Measurements from ENCODE around the gene ARFGAP1. TPM values are rescaled to one million over a fixed set of nuclear protein-coding genes. Genes with fewer than 3 reads are reported as not detected.
"Not testable (repeated sequence)": the region's sequence is repeated elsewhere in the genome, so short reads cannot be mapped to it uniquely, and the experiment has no call there.

The ARFGAP1 gene
- total RNA-seq, 1 donor from 2014 or later = 128 TPM

GRCh38 chr20:63248835-63249591 lies 23.6 kb upstream of the ARFGAP1 start:
- H3K36me3 Mint-ChIP-seq (ENCODE audit: low read depth) = no peaks in the 10 kb centered on the region
- H3K27ac Mint-ChIP-seq (ENCODE audit: unreplicated experiment) = no peak overlapping the region
- H3K4me3 Mint-ChIP-seq = no peak overlapping the region
- no peak for DNase-seq (ENCODE audit: low read depth, low spot score)
- peaks cover 32% of the 10 kb centered on the region for H3K4me1 Mint-ChIP-seq
- no peak for TF ChIP-seq CTCF (conservative IDR thresholded peaks at IDR 0.05)
- H3K9me3 Mint-ChIP-seq = no peaks in the 10 kb centered on the region
- H3K27me3 Mint-ChIP-seq (ENCODE audit: low read depth) = no peaks in the 10 kb centered on the region

GRCh38 chr20:63249891-63250290 lies 22.7 kb upstream of the ARFGAP1 start:
- TF ChIP-seq CTCF (conservative IDR thresholded peaks at IDR 0.05) = no peak
- Mint-ChIP-seq H3K4me3 (no peak overlapping the region), H3K27me3 (ENCODE audit: low read depth) (no peaks in the 10 kb centered on the region), H3K9me3 (no peaks in the 10 kb centered on the region), H3K27ac (ENCODE audit: unreplicated experiment) (no peak overlapping the region), H3K36me3 (ENCODE audit: low read depth) (no peaks in the 10 kb centered on the region), H3K4me1 (peaks cover 33% of the 10 kb centered on the region)
- no peak for DNase-seq (ENCODE audit: low read depth, low spot score)

- not testable (repeated sequence) for H3K27me3 Mint-ChIP-seq (ENCODE audit: low read depth); H3K9me3 Mint-ChIP-seq; H3K36me3 Mint-ChIP-seq (ENCODE audit: low read depth)
- peaks cover 45% of the 10 kb centered on the region for H3K4me1 Mint-ChIP-seq
- peak overlapping the region; percentile 86 for H3K4me3 Mint-ChIP-seq
- peak overlapping the region; percentile 70 for H3K27ac Mint-ChIP-seq (ENCODE audit: unreplicated experiment)
- DNase-seq (ENCODE audit: low read depth, low spot score) = peak; percentile 37
- peak; percentile 46 for TF ChIP-seq CTCF (conservative IDR thresholded peaks at IDR 0.05)
Observed at GRCh38 chr20:63251350-63251749, 21.3 kb upstream of the ARFGAP1 start.

GRCh38 chr20:63252284-63252711 lies 20.3 kb upstream of the ARFGAP1 start:
- no peaks in the 10 kb centered on the region for H3K9me3 Mint-ChIP-seq
- peak; percentile 22 for DNase-seq (ENCODE audit: low read depth, low spot score)
- no peak for TF ChIP-seq CTCF (conservative IDR thresholded peaks at IDR 0.05)
- peaks cover 50% of the 10 kb centered on the region for H3K4me1 Mint-ChIP-seq
- peaks cover 2% of the 10 kb centered on the region for H3K27me3 Mint-ChIP-seq (ENCODE audit: low read depth)
- H3K36me3 Mint-ChIP-seq (ENCODE audit: low read depth) = peaks cover 4% of the 10 kb centered on the region
- H3K27ac Mint-ChIP-seq (ENCODE audit: unreplicated experiment) = peak overlapping the region; percentile 93
- H3K4me3 Mint-ChIP-seq = peak overlapping the region; percentile 92

GRCh38 chr20:63253065-63253437 lies 19.6 kb upstream of the ARFGAP1 start:
- H3K27me3 Mint-ChIP-seq (ENCODE audit: low read depth) = peaks cover 2% of the 10 kb centered on the region
- no peak for TF ChIP-seq CTCF (conservative IDR thresholded peaks at IDR 0.05)
- DNase-seq (ENCODE audit: low read depth, low spot score) = no peak
- peak overlapping the region; percentile 92 for H3K4me3 Mint-ChIP-seq
- peaks cover 4% of the 10 kb centered on the region for H3K36me3 Mint-ChIP-seq (ENCODE audit: low read depth)
- peaks cover 52% of the 10 kb centered on the region for H3K4me1 Mint-ChIP-seq
- peak overlapping the region; percentile 93 for H3K27ac Mint-ChIP-seq (ENCODE audit: unreplicated experiment)
- H3K9me3 Mint-ChIP-seq = no peaks in the 10 kb centered on the region
